22Rv1 (cell line): ENCODE data around the gene DAAM1.

Source experiments
- CTCF ChIP-seq: fragments of 450-650 bp; IDR thresholded peaks from 2 replicates; pipeline ENCODE4 v1.5.1; 2017; ENCODE audit warnings: mild to moderate bottlenecking
- ZFX ChIP-seq: fragments of 450-650 bp; IDR thresholded peaks from 2 replicates; pipeline ENCODE4 v1.6.1; 2017; ENCODE audit warnings: antibody characterized with exemption, borderline replicate concordance

GRCh38 chr14:59301354-59301753, 112.9 kb downstream of the DAAM1 start:
- TF ChIP-seq CTCF (no peak), ZFX (no peak)
